HCT116 (cell line): ENCODE results near the gene GLOD5.

Experiments
- ATF3 ChIP-seq: IDR thresholded peaks from 2 replicates; pipeline ENCODE4 v1.6.1; 2012
- CTCF ChIP-seq, 3 experiments: fragments of 200-600 bp in 1 of 3; sonication (generic) in 1 of 3; IDR thresholded peaks in 2 of 3; conservative IDR thresholded peaks in 1 of 3; 2 replicates each; pipeline ENCODE4 v1.5.1; 2012 to 2017; ENCODE audit warnings: low read depth in 2 of 3, low read length in 2 of 3, antibody characterized with exemption in 1 of 3, borderline replicate concordance in 1 of 3, control low read depth in 1 of 3, mild to moderate bottlenecking in 1 of 3, mixed read lengths in 1 of 3, mixed run types in 1 of 3, moderate library complexity in 1 of 3; ENCODE audit not compliant: insufficient read depth in 1 of 3
- ELF1 ChIP-seq: IDR thresholded peaks from 2 replicates; pipeline ENCODE4 v1.6.1; 2012; ENCODE audit warnings: low read depth, borderline replicate concordance
- EZH2 ChIP-seq: fragments of 200-600 bp; sonication (generic); IDR thresholded peaks from 2 replicates; pipeline ENCODE4 v1.6.1; 2017; ENCODE audit warnings: antibody characterized with exemption, mixed run types
- JUND ChIP-seq: IDR thresholded peaks from 2 replicates; pipeline ENCODE4 v1.6.1; 2012
- MAX ChIP-seq: IDR thresholded peaks from 2 replicates; pipeline ENCODE4 v1.6.1; 2012
- POLR2A ChIP-seq: IDR thresholded peaks from 2 replicates; pipeline ENCODE4 v1.7.0; 2011; ENCODE audit warnings: borderline replicate concordance; ENCODE audit not compliant: insufficient read depth, insufficient read length; ENCODE audit errors: extremely low read depth
- POLR2AphosphoS5 ChIP-seq: IDR thresholded peaks from 2 replicates; pipeline ENCODE4 v1.6.1; 2011; ENCODE audit warnings: mild to moderate bottlenecking, low read depth, low read length, moderate library complexity
- RAD21 ChIP-seq: IDR thresholded peaks from 2 replicates; pipeline ENCODE4 v1.6.1; 2012; ENCODE audit warnings: low read depth, mild to moderate bottlenecking
- SIN3A ChIP-seq: IDR thresholded peaks from 2 replicates; pipeline ENCODE4 v1.6.1; 2012; ENCODE audit warnings: low read depth
- TCF7L2 ChIP-seq: IDR thresholded peaks from 2 replicates; pipeline ENCODE4 v1.7.0; 2011; ENCODE audit warnings: borderline replicate concordance, inconsistent platforms; ENCODE audit not compliant: insufficient read depth, insufficient read length; ENCODE audit errors: extremely low read depth
- YY1 ChIP-seq: IDR thresholded peaks from 2 replicates; pipeline ENCODE4 v1.6.1; 2011; ENCODE audit warnings: low read length, low read depth, moderate library complexity, mild to moderate bottlenecking; ENCODE audit not compliant: insufficient replicate concordance; ENCODE audit errors: extremely low read depth
- TF ChIP-seq, protein P1 (sequence below): IDR thresholded peaks from 2 replicates; pipeline ENCODE4 v1.6.1; 2012; ENCODE audit warnings: low read depth

- TF ChIP-seq EZH2 (no peak), RAD21 (no peak), CTCF (IDR thresholded peaks at IDR 0.05 in 2 of 3, conservative IDR thresholded peaks at IDR 0.05 in 1 of 3; ENCODE audit: borderline replicate concordance in 1 of 3, insufficient read depth in 1 of 3, low read depth in 2 of 3, low read length in 2 of 3) (no peak), POLR2A (no peak), SIN3A (no peak), POLR2AphosphoS5 (no peak), ATF3 (no peak), MAX (no peak), YY1 (no peak), TCF7L2 (no peak), JUND (no peak), ELF1 (no peak)
- TF ChIP-seq, protein P1, sequence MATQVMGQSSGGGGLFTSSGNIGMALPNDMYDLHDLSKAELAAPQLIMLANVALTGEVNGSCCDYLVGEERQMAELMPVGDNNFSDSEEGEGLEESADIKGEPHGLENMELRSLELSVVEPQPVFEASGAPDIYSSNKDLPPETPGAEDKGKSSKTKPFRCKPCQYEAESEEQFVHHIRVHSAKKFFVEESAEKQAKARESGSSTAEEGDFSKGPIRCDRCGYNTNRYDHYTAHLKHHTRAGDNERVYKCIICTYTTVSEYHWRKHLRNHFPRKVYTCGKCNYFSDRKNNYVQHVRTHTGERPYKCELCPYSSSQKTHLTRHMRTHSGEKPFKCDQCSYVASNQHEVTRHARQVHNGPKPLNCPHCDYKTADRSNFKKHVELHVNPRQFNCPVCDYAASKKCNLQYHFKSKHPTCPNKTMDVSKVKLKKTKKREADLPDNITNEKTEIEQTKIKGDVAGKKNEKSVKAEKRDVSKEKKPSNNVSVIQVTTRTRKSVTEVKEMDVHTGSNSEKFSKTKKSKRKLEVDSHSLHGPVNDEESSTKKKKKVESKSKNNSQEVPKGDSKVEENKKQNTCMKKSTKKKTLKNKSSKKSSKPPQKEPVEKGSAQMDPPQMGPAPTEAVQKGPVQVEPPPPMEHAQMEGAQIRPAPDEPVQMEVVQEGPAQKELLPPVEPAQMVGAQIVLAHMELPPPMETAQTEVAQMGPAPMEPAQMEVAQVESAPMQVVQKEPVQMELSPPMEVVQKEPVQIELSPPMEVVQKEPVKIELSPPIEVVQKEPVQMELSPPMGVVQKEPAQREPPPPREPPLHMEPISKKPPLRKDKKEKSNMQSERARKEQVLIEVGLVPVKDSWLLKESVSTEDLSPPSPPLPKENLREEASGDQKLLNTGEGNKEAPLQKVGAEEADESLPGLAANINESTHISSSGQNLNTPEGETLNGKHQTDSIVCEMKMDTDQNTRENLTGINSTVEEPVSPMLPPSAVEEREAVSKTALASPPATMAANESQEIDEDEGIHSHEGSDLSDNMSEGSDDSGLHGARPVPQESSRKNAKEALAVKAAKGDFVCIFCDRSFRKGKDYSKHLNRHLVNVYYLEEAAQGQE: no peak
Observed at GRCh38 chrX:48736303-48736702, 25.2 kb upstream of the GLOD5 start.
